ENCODE measurements around the gene HYI. TPM values are rescaled to one million over a fixed set of nuclear protein-coding genes. Genes with fewer than 3 reads are reported as not detected.

Gene HYI
- total and polyA plus RNA-seq, 2 of the 8 experiments (the other 6 are each of a cell fraction or from before 2014, with no cell fraction given), result 14.4 to 17.7 TPM

- Histone ChIP-seq H2BK5ac (ENCODE audit: low read depth, low read length) (no peak overlapping the region), H3K18ac (ENCODE audit: extremely low read depth, low read length) (no peak overlapping the region), H2BK12ac (ENCODE audit: low read depth, low read length) (no peak overlapping the region), H3K14ac (ENCODE audit: insufficient read length) (no peak overlapping the region), H3K4ac (replicated peaks; ENCODE audit: insufficient read length, low read depth, low read length) (no peak overlapping the region), H4K8ac (ENCODE audit: extremely low read depth, insufficient read depth, low read length) (no peak overlapping the region), H3K4me1 (replicated peaks in 1 of 4; ENCODE audit: control insufficient read depth in 3 of 4, insufficient read depth in 4 of 4, low read length in 3 of 4) (peaks cover 0 to 8% (median 5%) of the 10 kb centered on the region in 4 experiments; a peak in 6 of 7 replicates), H2AK5ac (ENCODE audit: low read depth, low read length) (peak overlapping the region; percentile 39; the same call in 1 of the 2 replicates), H3K4me3 (ENCODE audit: extremely low read depth in 1 of 4, insufficient read depth in 2 of 4, low read depth in 3 of 4, low read length in 4 of 4) (no peak overlapping the region), H3K4me2 (ENCODE audit: insufficient read depth in 1 of 2, low read depth in 2 of 2, low read length in 2 of 2) (no peak overlapping the region), H3K23me2 (ENCODE audit: low read depth, low read length) (peaks cover 2% of the 10 kb centered on the region; the same call in 1 of the 2 replicates), H2AFZ (ENCODE audit: low read length) (no peak overlapping the region), H3K79me1 (ENCODE audit: low read depth, low read length) (no peaks in the 10 kb centered on the region), H3K79me2 (ENCODE audit: control insufficient read depth in 1 of 2, insufficient read depth in 2 of 2, low read length in 2 of 2) (no peaks in the 10 kb centered on the region), H3K27ac (ENCODE audit: low read depth, low read length) (no peak overlapping the region), H3K9ac (replicated peaks in 1 of 4; ENCODE audit: extremely low read depth in 1 of 4, low read depth in 3 of 4, low read length in 3 of 4) (no peak overlapping the region), H4K91ac (replicated peaks; ENCODE audit: insufficient read length, low read length) (no peak overlapping the region), H4K5ac (ENCODE audit: insufficient read length, low read depth, low read length) (no peak overlapping the region), H3K9me3 (ENCODE audit: insufficient read depth in 2 of 2, low read depth in 1 of 2, low read length in 1 of 2) (no peaks in the 10 kb centered on the region), H4K20me1 (replicated peaks in 1 of 2; ENCODE audit: control insufficient read depth in 1 of 2, insufficient read depth in 2 of 2, low read length in 2 of 2) (peaks cover 0 to 2% of the 10 kb centered on the region in 2 experiments), H2BK120ac (replicated peaks; ENCODE audit: low read depth, low read length) (no peak overlapping the region), H2BK15ac (ENCODE audit: low read length) (no peak overlapping the region), H3K23ac (ENCODE audit: insufficient read length) (no peak overlapping the region), H3K27me3 (replicated peaks in 1 of 4; ENCODE audit: control insufficient read depth in 3 of 4, extremely low read depth in 1 of 4, insufficient read depth in 3 of 4, low read length in 3 of 4) (no peaks in the 10 kb centered on the region), H2BK20ac (ENCODE audit: low read length) (no peak overlapping the region), H3K56ac (replicated peaks; ENCODE audit: insufficient read length, low read depth, low read length) (no peak overlapping the region), H3K36me3 (ENCODE audit: control insufficient read depth in 2 of 4, insufficient read depth in 4 of 4, low read length in 3 of 4) (peaks cover 5 to 35% (median 23%) of the 10 kb centered on the region in 4 experiments; a peak in 6 of 8 replicates)
- 92% methylated on average over 6 of the region's 6 CpGs; no CpG with 5 or more reads in 1 of the 2 experiments for WGBS, 2 experiments (ENCODE audit: extremely low coverage in 1 of 2, insufficient coverage in 1 of 2, insufficient read length in 1 of 2, insufficient replicate concordance in 2 of 2, low coverage in 1 of 2, low lambda C conversion rate in 2 of 2, missing lambda C conversion rate in 1 of 2)
- ChIA-PET CTCF (ENCODE audit: partially characterized antibody) (interaction anchor here (0.6 to 1.8 kb wide), 5 partner anchors 19 to 566 kb away, joined by 3 to 6 read pairs (median 3); no protein-coding TSS in a partner anchor), POLR2A (ENCODE audit: partially characterized antibody) (no interaction called here)
- no peak for DNase-seq (ENCODE audit: low read depth in 1 of 2, low spot score in 2 of 2)
- FAIRE-seq, result no peak
- TF ChIP-seq KDM5A (IDR thresholded peaks at IDR 0.05; ENCODE audit: low read length) (no peak), RNF2 (IDR thresholded peaks at IDR 0.05; ENCODE audit: borderline replicate concordance, low read depth, low read length, missing control alignments, poor library complexity, severe bottlenecking) (no peak), BRCA1 (IDR thresholded peaks at IDR 0.05; ENCODE audit: low read depth, low read length) (no peak), ATF2 (IDR thresholded peaks at IDR 0.05; ENCODE audit: low read length) (no peak), TBP (IDR thresholded peaks at IDR 0.05; ENCODE audit: low read depth, low read length) (no peak), RXRA (IDR thresholded peaks at IDR 0.05; ENCODE audit: insufficient read depth, low read depth, low read length) (no peak), TCF12 (IDR thresholded peaks at IDR 0.05; ENCODE audit: low read depth, low read length) (no peak), KDM4A (IDR thresholded peaks at IDR 0.05; ENCODE audit: low read depth, low read length, severe bottlenecking) (no peak), SIRT6 (IDR thresholded peaks at IDR 0.05; ENCODE audit: low read length) (no peak), SP2 (IDR thresholded peaks at IDR 0.05; ENCODE audit: low read length) (no peak), CBX5 (IDR thresholded peaks at IDR 0.05; ENCODE audit: low read depth, low read length) (no peak), BACH1 (IDR thresholded peaks at IDR 0.05; ENCODE audit: low read length) (no peak), BCL11A (IDR thresholded peaks at IDR 0.05; ENCODE audit: low read depth in 2 of 2, low read length in 2 of 2) (no peak)
Observed at GRCh38 chr1:43421396-43421795, 32.3 kb downstream of the HYI start.
